22Rv1 (cell line): Measurements from ENCODE around the gene ANKRD63.

ENCODE experiments used
- CTCF ChIP-seq: fragments of 450-650 bp; IDR thresholded peaks from 2 replicates; pipeline ENCODE4 v1.5.1; 2017; ENCODE audit warnings: mild to moderate bottlenecking
- ZFX ChIP-seq: fragments of 450-650 bp; IDR thresholded peaks from 2 replicates; pipeline ENCODE4 v1.6.1; 2017; ENCODE audit warnings: antibody characterized with exemption, borderline replicate concordance

GRCh38 chr15:40246496-40247280 lies 36.2 kb downstream of the ANKRD63 start:
- TF ChIP-seq CTCF (no peak), ZFX (no peak)
